ENCODE measurements around the gene ZBTB7C.

ZBTB7C gene

DNA sequence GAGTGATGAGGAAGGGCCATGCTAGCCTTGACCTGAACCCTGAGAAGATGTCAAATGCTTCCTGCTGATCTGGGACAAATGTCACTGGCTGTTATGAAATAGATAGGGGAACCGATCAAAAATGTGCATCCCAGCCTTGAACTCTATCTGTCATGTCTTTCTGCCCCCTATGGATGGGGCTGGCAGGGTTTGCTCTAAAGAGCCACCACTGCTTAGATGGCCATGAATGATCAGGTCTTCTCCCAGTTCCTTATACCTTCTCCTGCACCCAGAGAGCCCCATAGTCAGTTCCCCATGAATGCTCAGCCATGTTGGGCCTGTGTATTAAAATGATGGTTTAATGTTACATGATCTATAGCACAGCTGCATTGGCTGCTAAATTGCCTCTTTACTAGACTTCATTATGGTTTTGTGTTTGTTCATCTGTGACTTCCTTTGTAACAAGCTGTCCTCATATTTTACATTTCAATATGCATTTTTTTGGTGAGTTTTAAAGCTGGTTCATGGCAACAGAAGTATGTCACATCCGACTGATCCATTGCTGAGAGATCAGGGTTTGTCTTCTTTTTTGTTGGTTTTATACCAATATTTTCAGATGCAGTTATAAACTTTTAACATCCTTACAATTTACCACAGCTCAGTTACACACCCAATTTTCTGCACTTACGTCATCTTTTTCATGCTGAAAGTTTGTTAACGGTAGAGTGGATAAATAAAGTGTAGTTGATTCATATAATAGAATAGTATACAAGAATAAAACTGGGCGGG, 422.4 kb downstream of the ZBTB7C start:
- Histone ChIP-seq H3K4me3 (ENCODE audit: extremely low read depth, insufficient read depth, low read length, poor library complexity, severe bottlenecking) (no peak overlapping the region), H3K9me3 (ENCODE audit: control insufficient read depth, low read length) (no peaks in the 10 kb centered on the region), H3K27ac (ENCODE audit: low read depth, low read length, severe bottlenecking) (no peak overlapping the region), H3K4me1 (ENCODE audit: control insufficient read depth, insufficient read depth, low read length, poor library complexity, severe bottlenecking) (peaks cover 4% of the 10 kb centered on the region), H3K36me3 (ENCODE audit: control insufficient read depth, insufficient read depth, low read length) (no peaks in the 10 kb centered on the region)
- WGBS, 2 experiments (ENCODE audit: insufficient coverage in 2 of 2) = 88% methylated on average over 2 of the region's 5 CpGs; no CpG with 5 or more reads in 1 of the 2 experiments

DNA sequence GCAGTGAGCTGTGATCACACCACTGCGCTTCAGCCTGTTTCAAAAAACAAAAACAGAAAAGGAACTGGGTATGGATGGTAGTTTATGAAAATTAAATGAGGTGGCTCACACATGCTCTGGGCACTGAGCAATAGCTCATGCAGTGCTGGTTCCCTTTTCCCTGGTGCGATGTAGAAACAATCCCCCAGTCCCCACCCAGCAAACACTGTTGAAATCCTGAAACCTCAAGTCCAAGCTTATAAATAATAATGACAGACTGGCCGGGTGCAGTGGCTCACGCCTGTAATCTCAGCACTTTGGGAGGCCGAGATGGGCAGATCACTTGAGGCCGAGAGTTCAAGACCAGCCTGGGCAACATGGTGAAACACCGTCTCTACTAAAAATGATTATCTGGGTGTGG, 423.3 kb downstream of the ZBTB7C start:
- H3K9me3 ChIP-seq (ENCODE audit: control insufficient read depth, low read length) = no peaks in the 10 kb centered on the region
- no peak overlapping the region for H3K27ac ChIP-seq (ENCODE audit: low read depth, low read length, severe bottlenecking)
- WGBS, 2 experiments (ENCODE audit: insufficient coverage in 2 of 2) = 85 to 90% methylated on average over 6 of the region's 7 CpGs
- no peaks in the 10 kb centered on the region for H3K36me3 ChIP-seq (ENCODE audit: control insufficient read depth, insufficient read depth, low read length)
- peaks cover 4% of the 10 kb centered on the region for H3K4me1 ChIP-seq (ENCODE audit: control insufficient read depth, insufficient read depth, low read length, poor library complexity, severe bottlenecking)
- no peak overlapping the region for H3K4me3 ChIP-seq (ENCODE audit: extremely low read depth, insufficient read depth, low read length, poor library complexity, severe bottlenecking)

DNA sequence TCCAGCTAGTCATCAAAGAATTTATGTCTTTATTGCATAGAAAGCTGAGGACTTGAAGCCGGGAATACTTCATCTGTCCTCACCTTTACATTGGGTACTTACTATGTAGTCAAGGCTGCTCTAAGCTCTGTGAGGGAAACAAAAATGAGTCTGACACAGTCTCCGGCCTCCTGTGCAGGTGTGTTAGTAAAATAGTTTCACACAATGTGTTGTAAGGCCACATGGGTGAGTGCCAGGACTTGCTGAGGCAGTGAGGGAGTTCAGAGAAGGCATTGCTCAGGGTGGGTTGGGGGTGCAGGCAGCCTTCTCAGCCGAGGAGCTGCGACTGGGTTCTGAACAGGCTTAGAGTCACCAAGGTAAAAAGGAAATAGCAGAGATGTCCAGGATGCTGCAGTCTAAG, 424.2 kb downstream of the ZBTB7C start:
- Histone ChIP-seq H3K4me3 (ENCODE audit: extremely low read depth, insufficient read depth, low read length, poor library complexity, severe bottlenecking) (no peak overlapping the region), H3K9me3 (ENCODE audit: control insufficient read depth, low read length) (no peaks in the 10 kb centered on the region), H3K27ac (ENCODE audit: low read depth, low read length, severe bottlenecking) (no peak overlapping the region), H3K36me3 (ENCODE audit: control insufficient read depth, insufficient read depth, low read length) (no peaks in the 10 kb centered on the region), H3K4me1 (ENCODE audit: control insufficient read depth, insufficient read depth, low read length, poor library complexity, severe bottlenecking) (peaks cover 4% of the 10 kb centered on the region)
- WGBS, 2 experiments (ENCODE audit: insufficient coverage in 2 of 2) = 88 to 92% methylated on average over 3 of the region's 4 CpGs

DNA sequence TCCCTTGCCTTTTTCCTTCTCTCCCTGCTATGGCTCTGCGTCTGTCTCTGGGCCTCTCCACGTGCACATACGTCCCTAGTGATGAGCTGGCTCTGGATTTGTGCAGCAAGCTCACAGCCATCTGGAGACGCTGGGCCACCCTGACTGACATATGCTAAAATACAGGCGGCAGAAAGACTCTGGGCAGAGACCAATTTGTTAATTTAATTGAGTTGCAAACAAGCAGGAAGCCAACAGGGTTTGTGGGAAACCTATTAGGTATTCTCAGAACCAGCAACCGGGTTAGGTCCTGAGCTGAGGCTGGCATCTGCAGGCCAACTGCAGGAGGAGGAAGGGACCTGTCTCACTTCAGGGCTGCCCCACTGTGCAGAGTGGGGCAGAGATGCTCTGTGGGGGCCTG, 425.2 kb downstream of the ZBTB7C start:
- Histone ChIP-seq H3K27ac (ENCODE audit: low read depth, low read length, severe bottlenecking) (no peak overlapping the region), H3K4me1 (ENCODE audit: control insufficient read depth, insufficient read depth, low read length, poor library complexity, severe bottlenecking) (peaks cover 2% of the 10 kb centered on the region), H3K4me3 (ENCODE audit: extremely low read depth, insufficient read depth, low read length, poor library complexity, severe bottlenecking) (no peak overlapping the region), H3K9me3 (ENCODE audit: control insufficient read depth, low read length) (no peaks in the 10 kb centered on the region), H3K36me3 (ENCODE audit: control insufficient read depth, insufficient read depth, low read length) (no peaks in the 10 kb centered on the region)
- WGBS, 2 experiments (ENCODE audit: insufficient coverage in 2 of 2) = 48 to 62% methylated on average over 6 of the region's 6 CpGs

DNA sequence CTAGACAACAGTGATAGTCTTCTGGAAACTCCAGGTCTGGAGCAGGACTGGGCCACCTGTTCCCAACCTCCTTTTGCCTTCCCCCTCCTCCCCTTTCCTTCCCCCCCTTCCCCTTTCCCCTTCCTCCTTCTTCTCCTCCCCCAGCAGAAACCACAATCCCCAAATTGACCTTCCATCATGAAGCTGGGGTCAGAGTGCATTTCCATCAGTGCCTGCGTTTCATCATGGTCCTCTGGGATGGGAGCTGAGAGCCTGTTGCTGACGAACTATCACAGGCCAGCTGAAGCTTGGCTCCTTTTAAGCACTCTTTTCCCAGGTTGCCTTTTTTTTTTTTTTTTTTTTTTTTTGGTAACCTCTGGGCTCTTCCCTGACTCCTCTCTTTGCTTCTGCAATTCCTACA, 426.1 kb downstream of the ZBTB7C start:
- 93% methylated on average over 2 of the region's 2 CpGs for WGBS, 2 experiments (ENCODE audit: insufficient coverage in 2 of 2)
- Histone ChIP-seq H3K36me3 (ENCODE audit: control insufficient read depth, insufficient read depth, low read length) (no peaks in the 10 kb centered on the region), H3K27ac (ENCODE audit: low read depth, low read length, severe bottlenecking) (no peak overlapping the region), H3K4me3 (ENCODE audit: extremely low read depth, insufficient read depth, low read length, poor library complexity, severe bottlenecking) (no peak overlapping the region), H3K9me3 (ENCODE audit: control insufficient read depth, low read length) (no peaks in the 10 kb centered on the region), H3K4me1 (ENCODE audit: control insufficient read depth, insufficient read depth, low read length, poor library complexity, severe bottlenecking) (no peaks in the 10 kb centered on the region)

DNA sequence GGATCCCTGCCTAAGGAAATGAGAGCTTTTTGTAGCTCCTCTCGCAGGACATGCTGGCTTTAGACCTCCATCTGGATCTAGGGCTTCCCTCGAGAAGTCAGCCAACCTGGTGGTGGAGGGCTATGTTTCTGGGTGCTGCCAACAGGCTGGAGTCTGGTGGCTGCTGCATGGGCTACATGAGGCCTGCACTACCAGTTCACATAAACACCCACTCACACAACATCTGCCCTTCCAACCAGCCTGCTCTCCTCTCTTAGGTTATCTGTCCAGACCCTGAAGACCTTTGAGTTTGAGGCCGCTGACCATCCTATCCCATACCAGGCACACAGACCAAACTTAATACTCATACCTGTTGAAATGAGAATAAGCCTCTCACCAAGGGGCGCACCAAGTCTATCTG, 427.4 kb downstream of the ZBTB7C start:
- H3K36me3 ChIP-seq (ENCODE audit: control insufficient read depth, insufficient read depth, low read length) = no peaks in the 10 kb centered on the region
- H3K4me3 ChIP-seq (ENCODE audit: extremely low read depth, insufficient read depth, low read length, poor library complexity, severe bottlenecking) = no peak overlapping the region
- WGBS, 2 experiments (ENCODE audit: insufficient coverage in 2 of 2) = 95 to 100% methylated on average over 1 to 2 of the region's 4 CpGs
- H3K9me3 ChIP-seq (ENCODE audit: control insufficient read depth, low read length) = no peaks in the 10 kb centered on the region
- no peaks in the 10 kb centered on the region for H3K4me1 ChIP-seq (ENCODE audit: control insufficient read depth, insufficient read depth, low read length, poor library complexity, severe bottlenecking)
- no peak overlapping the region for H3K27ac ChIP-seq (ENCODE audit: low read depth, low read length, severe bottlenecking)

DNA sequence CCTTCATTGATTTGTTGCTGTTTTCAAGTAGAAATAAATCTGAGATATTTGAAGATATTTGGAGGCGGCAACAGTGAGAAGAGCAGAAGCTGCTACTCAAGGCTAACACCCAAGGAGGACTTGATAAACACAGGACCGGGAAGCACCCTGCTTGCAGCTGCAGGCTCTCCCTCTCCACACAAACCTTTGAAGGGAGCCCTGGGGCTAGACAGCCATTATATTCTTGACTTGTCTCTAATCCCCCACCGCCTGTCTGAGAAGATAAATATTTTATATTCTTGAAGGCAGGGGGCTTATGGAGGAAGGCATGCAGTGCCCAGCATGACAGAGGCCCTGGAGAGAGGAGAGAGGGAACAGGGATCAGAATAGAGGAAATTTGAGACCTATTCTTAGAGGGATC, 427.9 kb downstream of the ZBTB7C start:
- H3K36me3 ChIP-seq (ENCODE audit: control insufficient read depth, insufficient read depth, low read length) = no peaks in the 10 kb centered on the region
- H3K4me3 ChIP-seq (ENCODE audit: extremely low read depth, insufficient read depth, low read length, poor library complexity, severe bottlenecking) = no peak overlapping the region
- no peak overlapping the region for H3K27ac ChIP-seq (ENCODE audit: low read depth, low read length, severe bottlenecking)
- peaks cover 2% of the 10 kb centered on the region for H3K9me3 ChIP-seq (ENCODE audit: control insufficient read depth, low read length)
- H3K4me1 ChIP-seq (ENCODE audit: control insufficient read depth, insufficient read depth, low read length, poor library complexity, severe bottlenecking) = no peaks in the 10 kb centered on the region
- 66% methylated on average over 2 of the region's 3 CpGs; no CpG with 5 or more reads in 1 of the 2 experiments for WGBS, 2 experiments (ENCODE audit: insufficient coverage in 2 of 2)

DNA sequence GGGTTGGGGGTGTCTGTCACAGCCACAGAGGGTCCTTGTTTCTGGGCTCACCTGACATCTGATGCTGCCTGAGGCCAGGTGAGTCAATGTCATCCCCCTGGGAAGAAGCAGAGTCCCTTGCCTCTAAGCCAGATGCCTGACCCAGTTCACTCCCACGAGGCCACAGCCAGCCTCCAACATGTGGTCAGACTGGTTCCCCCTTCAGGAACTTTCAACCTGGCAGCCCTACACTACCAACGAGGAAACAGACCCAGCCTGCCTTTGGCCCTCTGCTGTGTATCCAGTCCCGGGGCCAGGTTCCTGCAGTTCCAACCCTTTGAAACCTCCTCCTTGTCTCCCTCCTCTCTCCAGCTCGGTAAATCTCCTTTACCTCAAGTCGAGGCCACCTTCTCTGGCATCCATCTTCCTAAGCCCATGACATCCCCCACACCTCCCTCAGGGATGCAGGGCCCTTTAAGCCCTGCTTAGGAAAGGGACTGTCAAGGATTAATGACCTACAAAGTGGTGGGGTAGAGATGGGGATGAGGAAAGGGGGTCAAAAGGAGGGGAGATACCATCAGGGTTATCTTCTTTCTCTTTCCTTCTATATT, 429.5 kb downstream of the ZBTB7C start:
- H3K36me3 ChIP-seq (ENCODE audit: control insufficient read depth, insufficient read depth, low read length) = no peaks in the 10 kb centered on the region
- H3K4me3 ChIP-seq (ENCODE audit: extremely low read depth, insufficient read depth, low read length, poor library complexity, severe bottlenecking) = no peak overlapping the region
- no peaks in the 10 kb centered on the region for H3K4me1 ChIP-seq (ENCODE audit: control insufficient read depth, insufficient read depth, low read length, poor library complexity, severe bottlenecking)
- WGBS, 2 experiments (ENCODE audit: insufficient coverage in 2 of 2) = 73 to 82% methylated on average over 3 to 4 of the region's 5 CpGs
- peaks cover 4% of the 10 kb centered on the region for H3K9me3 ChIP-seq (ENCODE audit: control insufficient read depth, low read length)
- no peak overlapping the region for H3K27ac ChIP-seq (ENCODE audit: low read depth, low read length, severe bottlenecking)

DNA sequence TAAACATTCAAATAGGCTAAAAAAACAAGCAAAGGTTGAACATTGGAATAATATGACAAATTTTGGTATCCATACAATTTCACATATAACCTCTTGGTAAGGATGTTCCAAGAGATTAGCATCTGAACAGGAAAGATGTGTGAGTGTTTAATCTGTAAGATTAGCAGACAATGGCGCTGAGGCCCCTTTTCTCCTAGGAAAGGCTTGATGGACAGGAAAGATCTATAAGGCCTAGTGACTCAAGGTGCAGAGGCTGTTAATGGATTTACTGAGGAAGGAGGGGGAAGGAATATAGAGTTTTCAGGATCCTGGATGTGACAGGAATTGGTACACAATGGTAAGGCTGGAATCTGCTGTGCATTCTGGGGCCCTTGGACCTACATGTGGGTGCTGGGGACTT, 430.6 kb downstream of the ZBTB7C start:
- Histone ChIP-seq H3K36me3 (ENCODE audit: control insufficient read depth, insufficient read depth, low read length) (no peaks in the 10 kb centered on the region), H3K9me3 (ENCODE audit: control insufficient read depth, low read length) (peaks cover 4% of the 10 kb centered on the region), H3K27ac (ENCODE audit: low read depth, low read length, severe bottlenecking) (no peak overlapping the region), H3K4me1 (ENCODE audit: control insufficient read depth, insufficient read depth, low read length, poor library complexity, severe bottlenecking) (no peaks in the 10 kb centered on the region), H3K4me3 (ENCODE audit: extremely low read depth, insufficient read depth, low read length, poor library complexity, severe bottlenecking) (no peak overlapping the region)
- WGBS, 2 experiments (ENCODE audit: insufficient coverage in 2 of 2) = 77 to 92% methylated on average over 1 of the region's 1 CpG

DNA sequence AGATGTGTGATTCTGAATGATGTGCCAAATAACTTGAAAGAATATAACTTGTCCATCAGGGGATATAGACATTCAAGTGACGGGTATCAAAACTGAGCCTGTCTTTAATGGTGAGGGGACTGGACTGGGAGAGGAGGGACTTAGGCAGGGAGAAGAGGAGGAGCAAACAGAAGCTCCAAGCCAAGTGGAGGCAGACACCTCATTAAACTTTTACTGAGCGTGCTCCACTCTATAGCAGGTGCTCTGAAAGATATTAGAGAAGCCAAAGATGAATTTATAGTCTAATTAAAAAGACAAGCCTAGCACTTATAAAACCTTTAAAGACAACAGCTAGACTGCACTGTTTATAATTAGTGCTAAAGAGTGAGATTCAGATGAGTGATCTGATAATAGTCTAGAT, 431.0 kb downstream of the ZBTB7C start:
- Histone ChIP-seq H3K4me3 (ENCODE audit: extremely low read depth, insufficient read depth, low read length, poor library complexity, severe bottlenecking) (no peak overlapping the region), H3K36me3 (ENCODE audit: control insufficient read depth, insufficient read depth, low read length) (no peaks in the 10 kb centered on the region), H3K4me1 (ENCODE audit: control insufficient read depth, insufficient read depth, low read length, poor library complexity, severe bottlenecking) (peaks cover 2% of the 10 kb centered on the region), H3K27ac (ENCODE audit: low read depth, low read length, severe bottlenecking) (no peak overlapping the region), H3K9me3 (ENCODE audit: control insufficient read depth, low read length) (peaks cover 4% of the 10 kb centered on the region)
- 86 to 90% methylated on average over 1 to 2 of the region's 2 CpGs for WGBS, 2 experiments (ENCODE audit: insufficient coverage in 2 of 2)

All from mesodermal cell (in vitro differentiated cells).